HG03565 (cell line): ENCODE measurements around the gene TFRC.
"Not testable (repeated sequence)": the region's sequence is repeated elsewhere in the genome, so short reads cannot be mapped to it uniquely, and the experiment has no call there.

Experiments
- ATAC-seq: cut with Tn5 transposase; IDR thresholded peaks from one replicate; pipeline ENCODE4 v1.9.1; 2021; ENCODE audit warnings: mild to moderate bottlenecking, moderate library complexity; ENCODE audit not compliant: unreplicated experiment

TFRC gene

GRCh38 chr3:196007744-196008335, 74.0 kb downstream of the TFRC start:
- ATAC-seq, result no peak

- ATAC-seq, result not testable (repeated sequence)
Measured at GRCh38 chr3:196005338-196005737, 76.6 kb downstream of the TFRC start.

GRCh38 chr3:196004359-196005052, 77.4 kb downstream of the TFRC start:
- ATAC-seq, result not testable (repeated sequence)

GRCh38 chr3:196003611-196004010, 78.3 kb downstream of the TFRC start:
- ATAC-seq, result no peak

- not testable (repeated sequence) for ATAC-seq
Measured at GRCh38 chr3:196002721-196003120, 79.2 kb downstream of the TFRC start.

- ATAC-seq, result not testable (repeated sequence)
Measured at GRCh38 chr3:196001240-196001639, 80.7 kb downstream of the TFRC start.

- not testable (repeated sequence) for ATAC-seq
Measured at GRCh38 chr3:196000360-196000950, 81.4 kb downstream of the TFRC start.

- no peak for ATAC-seq
Measured at GRCh38 chr3:195999896-196000295, 82.0 kb downstream of the TFRC start.
